Endothelial cell (in vitro differentiated cells): Measurements from ENCODE around the gene ZFP92. TPM values are rescaled to one million over a fixed set of nuclear protein-coding genes. Genes with fewer than 3 reads are reported as not detected.
"Not testable (repeated sequence)": the region's sequence is repeated elsewhere in the genome, so short reads cannot be mapped to it uniquely, and the experiment has no call there.

Experiments used
- DNase-seq: peaks from one replicate; pipeline ENCODE4 v3.0.0; 2021; ENCODE audit warnings: low spot score
- H3K27ac Mint-ChIP-seq: one replicate; pipeline ENCODE4 v1.8.0; 2021; ENCODE audit warnings: mixed read lengths, inconsistent platforms; ENCODE audit not compliant: unreplicated experiment
- H3K27me3 Mint-ChIP-seq: one replicate; pipeline ENCODE4 v1.8.0; 2021; ENCODE audit warnings: mild to moderate bottlenecking, moderate library complexity, mixed read lengths, inconsistent platforms; ENCODE audit not compliant: unreplicated experiment
- H3K36me3 Mint-ChIP-seq: one replicate; pipeline ENCODE4 v1.8.0; 2021; ENCODE audit warnings: mild to moderate bottlenecking, low read depth, mixed read lengths, inconsistent platforms; ENCODE audit not compliant: unreplicated experiment
- H3K4me1 Mint-ChIP-seq: one replicate; pipeline ENCODE4 v1.8.0; 2021; ENCODE audit warnings: mild to moderate bottlenecking, mixed read lengths, inconsistent platforms; ENCODE audit not compliant: unreplicated experiment
- H3K4me3 Mint-ChIP-seq: one replicate; pipeline ENCODE4 v1.8.0; 2021; ENCODE audit warnings: mild to moderate bottlenecking, mixed read lengths, inconsistent platforms; ENCODE audit not compliant: unreplicated experiment
- H3K9me3 Mint-ChIP-seq: one replicate; pipeline ENCODE4 v1.8.0; 2021; ENCODE audit warnings: mixed read lengths, inconsistent platforms; ENCODE audit not compliant: unreplicated experiment
- CTCF ChIP-seq: fragments of 200-600 bp; sonication (generic); IDR thresholded peaks from one replicate; pipeline ENCODE4 v1.5.0; 2021; ENCODE audit warnings: antibody characterized with exemption; ENCODE audit not compliant: unreplicated experiment
- total RNA-seq: library from RNA; stranded (reverse); fragmentation: NEBNext Ultra II Directional; extraction: Animal tissue kit (Norgen Biotek cat#: 25700); gene quantifications from one replicate; pipeline ENCODE4 v1.2.1, GENCODE V29; 2021; ENCODE audit not compliant: unreplicated experiment

The ZFP92 gene
- total RNA-seq, 1 donor from 2014 or later = 0.49 TPM

- Mint-ChIP-seq H3K9me3 (no peaks in the 10 kb centered on the region), H3K4me3 (no peak overlapping the region), H3K27me3 (no peaks in the 10 kb centered on the region), H3K27ac (no peak overlapping the region), H3K36me3 (no peaks in the 10 kb centered on the region), H3K4me1 (peaks cover 5% of the 10 kb centered on the region)
- DNase-seq = no peak
- TF ChIP-seq CTCF = no peak
Measured at GRCh38 chrX:153386097-153386496, 25.2 kb upstream of the ZFP92 start.

- no peak overlapping the region for H3K27ac Mint-ChIP-seq
- no peaks in the 10 kb centered on the region for H3K36me3 Mint-ChIP-seq
- H3K9me3 Mint-ChIP-seq = no peaks in the 10 kb centered on the region
- H3K4me1 Mint-ChIP-seq = peaks cover 3% of the 10 kb centered on the region
- no peak overlapping the region for H3K4me3 Mint-ChIP-seq
- DNase-seq = no peak
- no peaks in the 10 kb centered on the region for H3K27me3 Mint-ChIP-seq
- no peak for TF ChIP-seq CTCF
Measured at GRCh38 chrX:153387345-153387744, 23.9 kb upstream of the ZFP92 start.

- no peak for TF ChIP-seq CTCF
- Mint-ChIP-seq H3K4me3 (no peak overlapping the region), H3K4me1 (peaks cover 3% of the 10 kb centered on the region), H3K9me3 (no peaks in the 10 kb centered on the region), H3K36me3 (no peaks in the 10 kb centered on the region), H3K27ac (no peak overlapping the region), H3K27me3 (no peaks in the 10 kb centered on the region)
- no peak for DNase-seq
Measured at GRCh38 chrX:153387987-153388721, 23.1 kb upstream of the ZFP92 start.

GRCh38 chrX:153388722-153389459 is 22.4 kb upstream of the ZFP92 start:
- no peak overlapping the region for H3K27ac Mint-ChIP-seq
- peaks cover 3% of the 10 kb centered on the region for H3K4me1 Mint-ChIP-seq
- no peak overlapping the region for H3K4me3 Mint-ChIP-seq
- no peak for TF ChIP-seq CTCF
- H3K27me3 Mint-ChIP-seq = peaks cover 5% of the 10 kb centered on the region
- DNase-seq = no peak
- no peaks in the 10 kb centered on the region for H3K36me3 Mint-ChIP-seq
- H3K9me3 Mint-ChIP-seq = no peaks in the 10 kb centered on the region

- DNase-seq, H3K27me3 Mint-ChIP-seq, H3K27ac Mint-ChIP-seq, H3K36me3 Mint-ChIP-seq, H3K4me1 Mint-ChIP-seq, H3K9me3 Mint-ChIP-seq, H3K4me3 Mint-ChIP-seq: not testable (repeated sequence)
Measured at GRCh38 chrX:153389460-153389768, 21.9 kb upstream of the ZFP92 start.
